HG03064 (cell line): ENCODE measurements around the gene LHX4.

ENCODE experiments used
- ATAC-seq: cut with Tn5 transposase; IDR thresholded peaks from one replicate; pipeline ENCODE4 v1.9.1; 2021; ENCODE audit warnings: low read depth; ENCODE audit not compliant: unreplicated experiment

The LHX4 gene

GRCh38 chr1:180224902-180225301 is 5.2 kb upstream of the LHX4 start:
- ATAC-seq, result no peak

GRCh38 chr1:180225403-180225802 is 4.7 kb upstream of the LHX4 start:
- no peak for ATAC-seq

- no peak for ATAC-seq
Measured at GRCh38 chr1:180227861-180228647, 2.0 kb upstream of the LHX4 start.

- ATAC-seq, result no peak
Measured at GRCh38 chr1:180228648-180229482, 1.2 kb upstream of the LHX4 start.

GRCh38 chr1:180230416-180230790 is 339 bp downstream of the LHX4 start:
- ATAC-seq, result no peak

- ATAC-seq, result no peak
Measured at GRCh38 chr1:180230791-180231505, 884 bp downstream of the LHX4 start.

GRCh38 chr1:180231506-180231921 is 1.4 kb downstream of the LHX4 start:
- ATAC-seq, result no peak

- ATAC-seq, result no peak
Measured at GRCh38 chr1:180231936-180232335, 1.9 kb downstream of the LHX4 start.

- ATAC-seq, result no peak
Measured at GRCh38 chr1:180232521-180233043, 2.5 kb downstream of the LHX4 start.

- ATAC-seq, result no peak
Measured at GRCh38 chr1:180233191-180234011, 3.3 kb downstream of the LHX4 start.

GRCh38 chr1:180234369-180235076 is 4.5 kb downstream of the LHX4 start:
- ATAC-seq, result no peak

GRCh38 chr1:180235077-180235501 is 5.0 kb downstream of the LHX4 start:
- ATAC-seq, result no peak

- no peak for ATAC-seq
Measured at GRCh38 chr1:180235502-180236239, 5.6 kb downstream of the LHX4 start.

GRCh38 chr1:180236698-180237509 is 6.8 kb downstream of the LHX4 start:
- ATAC-seq, result no peak

GRCh38 chr1:180237869-180238476 is 7.9 kb downstream of the LHX4 start:
- no peak for ATAC-seq

GRCh38 chr1:180238675-180239074 is 8.6 kb downstream of the LHX4 start:
- ATAC-seq, result no peak
